A549 treated with Hydrocortisone at 1 μM for 4 hours (cell line): Measurements from ENCODE around the gene TUBGCP2. TPM values are rescaled to one million over a fixed set of nuclear protein-coding genes. Genes with fewer than 3 reads are reported as not detected.

Source experiments
- total RNA-seq: library from RNA; stranded (reverse); fragments of 200-300 nt; extraction: Qiagen RNA extraction; gene quantifications from 5 replicates; pipeline ENCODE4 v1.2.3, GENCODE V29; 2022

Gene TUBGCP2
- total RNA-seq: 32.4 to 49.6 TPM (median 42.5 TPM) in 5 replicates

DNA sequence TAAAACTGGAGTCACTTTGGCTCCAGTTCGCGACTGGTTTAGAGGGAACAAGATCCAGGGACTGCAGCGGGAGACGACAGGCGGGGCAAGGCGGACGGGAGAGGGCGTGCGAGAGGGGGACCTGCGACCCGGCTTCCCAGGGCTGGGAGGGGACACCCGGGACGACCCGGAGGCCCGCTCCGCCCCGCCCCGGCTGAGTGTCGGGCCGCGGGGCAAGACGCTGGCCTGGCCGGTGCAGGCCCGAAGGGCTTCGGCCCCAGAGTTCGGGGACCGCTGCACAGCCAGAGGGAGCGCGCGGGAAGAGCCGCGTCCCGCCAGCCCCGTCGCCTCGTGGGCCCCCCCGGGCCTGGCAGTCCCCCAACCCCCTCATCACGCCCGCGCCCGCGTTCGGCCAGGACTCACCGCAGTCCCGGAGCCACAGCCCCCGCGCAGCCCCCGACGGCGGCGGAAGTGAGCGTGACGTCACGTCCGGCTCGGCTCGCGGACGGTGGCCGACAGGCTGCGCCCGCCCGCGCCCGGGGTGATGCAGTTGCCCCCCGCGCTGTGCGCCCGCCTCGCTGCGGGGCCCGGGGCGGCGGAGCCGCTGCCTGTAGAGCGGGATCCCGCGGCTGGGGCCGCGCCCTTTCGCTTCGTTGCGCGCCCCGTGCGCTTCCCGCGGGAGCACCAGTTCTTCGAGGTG is at the start of gene TUBGCP2, which contains the start of gene ZNF511:
TSS of gene TUBGCP2 (minus strand) at position 452 of the 679 bp plus-strand sequence. CDS start 5,931 bp downstream, outside the sequence.
TSS of gene ZNF511 (plus strand) at position 494 of the 679 bp plus-strand sequence. CDS start at position 524, 30 bp downstream.

DNA sequence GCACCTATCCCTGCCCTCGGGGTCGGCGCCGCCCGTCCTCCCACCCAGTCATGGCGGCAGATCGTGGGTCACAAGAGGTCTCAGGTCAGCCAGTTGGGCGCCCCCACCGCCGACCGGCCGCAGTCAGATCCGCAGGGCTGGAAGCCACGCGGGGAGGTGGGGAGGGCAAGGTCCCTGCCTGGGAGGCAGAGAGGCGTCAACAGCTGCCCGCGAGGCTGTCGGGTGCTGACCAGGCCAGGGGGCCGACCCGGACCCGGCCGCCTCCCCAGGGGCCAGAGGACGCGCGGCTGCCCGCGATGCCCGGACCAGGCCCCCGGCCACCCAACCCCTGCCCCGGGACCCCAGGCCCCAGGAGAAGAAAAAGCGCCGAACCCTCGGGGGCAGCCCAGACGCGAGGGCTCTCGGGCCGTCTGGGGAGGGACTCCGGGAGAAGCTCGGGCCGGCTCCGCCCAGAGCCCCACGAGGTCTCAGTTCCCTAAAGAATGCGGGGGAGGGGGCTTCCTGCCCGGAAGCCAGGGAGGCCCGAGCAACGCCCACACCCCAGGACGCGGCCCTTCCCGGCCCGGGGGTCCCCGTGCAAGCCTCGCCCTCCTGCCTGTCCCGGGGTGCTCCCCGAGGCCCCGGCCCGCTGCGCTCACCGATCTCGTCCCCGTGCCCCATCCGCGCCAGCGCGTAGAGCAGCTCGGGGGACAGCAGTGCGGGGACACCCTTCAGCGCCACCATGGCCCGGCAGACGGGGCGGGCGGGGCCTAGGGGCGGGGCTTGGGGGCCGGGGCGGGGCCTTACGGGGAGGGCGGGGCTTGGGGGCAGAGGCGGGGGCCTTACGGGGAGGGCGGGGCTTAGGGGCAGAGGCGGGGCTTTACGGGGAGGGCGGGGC is 48.9 kb upstream of the TUBGCP2 start, which contains the start of gene FUOM:
TSS of gene FUOM (minus strand) at position 735 of the 877 bp plus-strand sequence. CDS start at position 723, 12 bp downstream.

DNA sequence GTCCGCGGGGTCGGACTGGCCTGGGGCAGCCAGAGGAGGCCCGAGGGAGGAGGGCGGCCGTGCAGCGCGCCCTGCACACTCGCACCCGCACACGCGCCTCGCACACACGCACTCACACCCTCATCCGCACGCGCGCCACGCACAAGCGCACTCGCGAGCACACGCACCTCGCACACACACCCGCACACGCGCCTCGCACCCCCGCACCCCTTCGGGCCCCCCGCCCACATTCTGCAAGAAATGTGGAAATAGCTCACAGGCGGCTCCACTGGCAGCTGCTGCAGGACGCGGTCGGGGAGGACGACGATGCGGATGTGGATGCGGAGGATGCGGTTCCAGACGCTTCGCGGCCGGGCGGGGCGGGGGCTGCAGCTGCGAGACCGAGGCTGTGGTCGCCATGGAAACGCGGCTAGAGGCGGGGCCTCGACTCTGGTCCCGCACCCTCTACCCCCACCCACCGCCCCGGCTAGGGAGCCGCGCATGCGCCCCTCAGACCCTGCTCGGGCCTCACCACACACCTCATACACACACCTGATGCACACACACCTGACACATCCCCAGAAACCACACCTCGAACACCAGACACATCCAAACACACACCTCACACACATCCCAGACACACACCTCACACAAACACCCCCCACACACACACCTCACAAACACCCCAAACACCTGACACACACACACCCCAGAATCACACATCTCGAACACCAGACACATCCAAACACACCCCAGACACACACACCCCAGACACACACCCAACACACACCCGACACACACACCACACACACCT is 28.1 kb upstream of the TUBGCP2 start, which contains the start of gene CALY:
TSS of gene CALY (minus strand) at position 320 of the 793 bp plus-strand sequence. CDS start 7,907 bp downstream, outside the sequence.

GRCh38 chr10:133276435-133277201 is 32.1 kb downstream of the TUBGCP2 start, which contains the start of gene ADAM8:
ADAM8 (minus strand) TSS chr10:133276868; CDS start chr10:133276817, 51 bp downstream.

DNA sequence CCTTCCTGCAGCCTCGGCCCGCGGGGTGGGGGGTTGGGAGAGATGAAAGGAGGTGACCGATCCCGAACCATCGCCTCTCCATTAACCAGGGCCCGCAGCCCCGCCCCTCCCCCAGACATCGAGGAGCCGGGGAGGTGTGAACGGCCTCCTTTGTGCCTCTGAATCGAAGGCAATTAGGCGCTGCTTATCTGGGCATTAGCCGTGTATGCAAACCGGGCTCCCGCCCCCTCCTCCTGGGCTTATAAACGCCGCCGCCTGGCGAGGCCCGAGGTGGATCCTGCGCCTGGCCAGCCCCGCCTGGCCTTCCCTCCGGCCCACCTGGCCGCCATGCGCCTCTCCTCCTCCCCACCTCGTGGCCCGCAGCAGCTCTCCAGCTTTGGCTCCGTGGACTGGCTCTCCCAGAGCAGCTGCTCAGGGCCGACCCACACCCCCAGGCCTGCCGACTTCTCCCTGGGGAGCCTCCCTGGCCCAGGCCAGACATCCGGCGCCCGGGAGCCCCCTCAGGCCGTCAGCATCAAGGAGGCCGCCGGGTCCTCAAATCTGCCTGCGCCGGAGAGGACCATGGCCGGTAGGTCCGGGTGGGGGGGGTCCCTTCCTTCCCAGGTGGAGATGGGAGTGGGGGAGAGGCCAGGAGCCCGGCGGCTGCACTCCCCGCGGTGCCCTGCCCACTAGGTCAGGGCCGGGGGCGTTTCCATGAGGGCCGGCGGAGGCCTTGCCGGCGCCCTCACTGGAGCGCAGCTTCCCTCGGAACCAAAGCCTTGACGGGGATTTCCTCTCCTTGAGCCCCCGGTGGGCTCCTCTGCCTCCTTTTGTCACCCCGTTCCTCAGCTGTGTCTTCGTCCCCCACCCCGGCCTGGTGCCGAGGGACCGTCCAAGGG is 70.8 kb downstream of the TUBGCP2 start, which contains the start of gene VENTX:
TSS of gene VENTX (plus strand) at position 268 of the 878 bp plus-strand sequence. CDS start at position 328, 60 bp downstream.

DNA sequence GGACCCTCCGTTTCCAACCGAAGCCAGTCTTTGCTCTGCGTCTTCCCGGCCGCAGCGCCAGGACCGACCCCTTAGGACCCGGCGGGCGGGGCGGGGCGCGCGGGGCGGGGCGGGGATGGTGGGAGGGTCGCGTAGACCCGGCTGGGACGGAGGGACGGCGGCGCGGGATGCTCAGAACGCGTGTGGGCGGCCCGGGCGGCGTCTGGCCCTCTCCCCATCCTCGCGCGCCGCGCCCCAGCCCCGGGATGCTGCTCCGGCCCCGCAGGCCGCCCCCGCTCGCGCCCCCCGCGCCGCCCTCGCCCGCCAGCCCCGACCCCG is 78.7 kb downstream of the TUBGCP2 start, which contains the start of gene UTF1:
TSS of gene UTF1 (plus strand) at position 174 of the 318 bp plus-strand sequence. CDS start at position 246, 72 bp downstream.

Other genes with a start within 250 kb of the TUBGCP2 start
- 0.15 to 0.34 TPM (median 0.23 TPM) in 5 replicates for gene ADGRA1, start 220.9 kb downstream of the TUBGCP2 start, total RNA-seq
- 0.91 to 2.6 TPM (median 1.4 TPM) in 5 replicates for gene KNDC1, start 148.7 kb downstream of the TUBGCP2 start, total RNA-seq
- 0.10 TPM in 1 of 5 replicates, not detected in the others for gene UTF1, start 78.7 kb downstream of the TUBGCP2 start, total RNA-seq
- gene VENTX, start 71.0 kb downstream of the TUBGCP2 start, total RNA-seq: not detected in 5 replicates
- 1.6 to 4.2 TPM (median 3.7 TPM) in 5 replicates for gene ADAM8, start 32.0 kb downstream of the TUBGCP2 start, total RNA-seq
- 51.5 to 74.7 TPM (median 69.1 TPM) in 5 replicates for gene ZNF511, start within 50 bp of the TUBGCP2 start, total RNA-seq
- 0.45 to 0.71 TPM (median 0.59 TPM) in 5 replicates for gene CALY, start 28.0 kb upstream of the TUBGCP2 start, total RNA-seq
- gene PRAP1, start 38.5 kb upstream of the TUBGCP2 start, total RNA-seq: 0.15 TPM in 1 of 5 replicates, not detected in the others
- 13.3 to 17.6 TPM (median 16.0 TPM) in 5 replicates for gene FUOM, start 49.1 kb upstream of the TUBGCP2 start, total RNA-seq
- gene ECHS1, start 64.5 kb upstream of the TUBGCP2 start, total RNA-seq: 130 to 159 TPM (median 145 TPM) in 5 replicates
- 1.7 to 2.5 TPM (median 2.1 TPM) in 5 replicates for gene PAOX, start 70.4 kb upstream of the TUBGCP2 start, total RNA-seq
- gene MTG1, start 85.3 kb upstream of the TUBGCP2 start, total RNA-seq: 41.4 to 53.4 TPM (median 49.7 TPM) in 5 replicates
- 0.22 to 0.54 TPM (median 0.30 TPM) in 5 replicates for gene SPRN, start 115.8 kb upstream of the TUBGCP2 start, total RNA-seq
- 0.20 to 0.32 TPM (median 0.22 TPM) in 5 replicates for gene SCART1, start 145.1 kb upstream of the TUBGCP2 start, total RNA-seq
- gene CYP2E1, start 218.5 kb upstream of the TUBGCP2 start, total RNA-seq: 0.16 to 0.29 TPM (median 0.21 TPM) in 4 of 5 replicates, not detected in the other